Measurements from ENCODE around the gene TBC1D2B. TPM values are rescaled to one million over a fixed set of nuclear protein-coding genes. Genes with fewer than 3 reads are reported as not detected.
"Not testable (repeated sequence)": the region's sequence is repeated elsewhere in the genome, so short reads cannot be mapped to it uniquely, and the experiment has no call there.

Gene TBC1D2B
- total RNA-seq, 2 donors from 2014 or later, result 86.1 to 109 TPM

GRCh38 chr15:78004222-78004727, 73.2 kb downstream of the TBC1D2B start:
- no peaks in the 10 kb centered on the region for H3K9me3 Mint-ChIP-seq
- ATAC-seq (replicated peaks), result peak; percentile 71
- H3K36me3 Mint-ChIP-seq (ENCODE audit: low read depth), result peaks cover 88% of the 10 kb centered on the region
- no peaks in the 10 kb centered on the region for H3K27me3 Mint-ChIP-seq
- peaks cover 35% of the 10 kb centered on the region for H3K4me1 Mint-ChIP-seq
- peak overlapping the region; percentile 87 for H3K27ac Mint-ChIP-seq
- peak overlapping the region; percentile 13 for H3K4me3 Mint-ChIP-seq

GRCh38 chr15:78003539-78004008, 73.9 kb downstream of the TBC1D2B start:
- no peak overlapping the region for H3K4me3 Mint-ChIP-seq
- H3K36me3 Mint-ChIP-seq (ENCODE audit: low read depth), result peaks cover 88% of the 10 kb centered on the region

GRCh38 chr15:78002996-78003395, 74.5 kb downstream of the TBC1D2B start:
- peak overlapping the region; percentile 80 for H3K27ac Mint-ChIP-seq
- no peaks in the 10 kb centered on the region for H3K9me3 Mint-ChIP-seq
- H3K4me1 Mint-ChIP-seq, result peaks cover 35% of the 10 kb centered on the region
- H3K4me3 Mint-ChIP-seq, result no peak overlapping the region
- H3K36me3 Mint-ChIP-seq (ENCODE audit: low read depth), result peaks cover 90% of the 10 kb centered on the region
- no peaks in the 10 kb centered on the region for H3K27me3 Mint-ChIP-seq
- no peak for ATAC-seq (replicated peaks)

More at GRCh38 chr15:78003539-78004008, 73.9 kb downstream of the TBC1D2B start:
- Mint-ChIP-seq H3K9me3 (no peaks in the 10 kb centered on the region), H3K27me3 (no peaks in the 10 kb centered on the region), H3K27ac (peak overlapping the region; percentile 80), H3K4me1 (peaks cover 35% of the 10 kb centered on the region)
- ATAC-seq (replicated peaks), result no peak

- H3K4me3 Mint-ChIP-seq, result no peak overlapping the region
- H3K36me3 Mint-ChIP-seq (ENCODE audit: low read depth), result peaks cover 89% of the 10 kb centered on the region
- peaks cover 26% of the 10 kb centered on the region for H3K4me1 Mint-ChIP-seq
- peak overlapping the region; percentile 80 for H3K27ac Mint-ChIP-seq
- no peak for ATAC-seq (replicated peaks)
- no peaks in the 10 kb centered on the region for H3K9me3 Mint-ChIP-seq
- H3K27me3 Mint-ChIP-seq, result no peaks in the 10 kb centered on the region
Observed at GRCh38 chr15:78001656-78002055, 75.9 kb downstream of the TBC1D2B start.

GRCh38 chr15:78000927-78001249, 76.6 kb downstream of the TBC1D2B start:
- Mint-ChIP-seq H3K4me1 (peaks cover 21% of the 10 kb centered on the region), H3K4me3 (no peak overlapping the region), H3K36me3 (ENCODE audit: low read depth) (peaks cover 86% of the 10 kb centered on the region), H3K27me3 (no peaks in the 10 kb centered on the region), H3K27ac (peak overlapping the region; percentile 80), H3K9me3 (no peaks in the 10 kb centered on the region)
- no peak for ATAC-seq (replicated peaks)

- peaks cover 80% of the 10 kb centered on the region for H3K36me3 Mint-ChIP-seq (ENCODE audit: low read depth)
- no peaks in the 10 kb centered on the region for H3K9me3 Mint-ChIP-seq
- H3K27ac Mint-ChIP-seq, result peak overlapping the region; percentile 80
- peaks cover 15% of the 10 kb centered on the region for H3K4me1 Mint-ChIP-seq
- no peaks in the 10 kb centered on the region for H3K27me3 Mint-ChIP-seq
- ATAC-seq (replicated peaks), result peak; percentile 90
- H3K4me3 Mint-ChIP-seq, result no peak overlapping the region
Observed at GRCh38 chr15:78000091-78000926, 77.2 kb downstream of the TBC1D2B start.

- no peaks in the 10 kb centered on the region for H3K9me3 Mint-ChIP-seq
- peaks cover 73% of the 10 kb centered on the region for H3K36me3 Mint-ChIP-seq (ENCODE audit: low read depth)
- no peak for ATAC-seq (replicated peaks)
- H3K4me3 Mint-ChIP-seq, result no peak overlapping the region
- H3K27ac Mint-ChIP-seq, result no peak overlapping the region
- H3K27me3 Mint-ChIP-seq, result no peaks in the 10 kb centered on the region
- H3K4me1 Mint-ChIP-seq, result peaks cover 14% of the 10 kb centered on the region
Observed at GRCh38 chr15:77999486-77999885, 78.0 kb downstream of the TBC1D2B start.

- peaks cover 14% of the 10 kb centered on the region for H3K4me1 Mint-ChIP-seq
- ATAC-seq (replicated peaks), result no peak
- H3K27ac Mint-ChIP-seq, result no peak overlapping the region
- H3K4me3 Mint-ChIP-seq, result no peak overlapping the region
- no peaks in the 10 kb centered on the region for H3K9me3 Mint-ChIP-seq
- no peaks in the 10 kb centered on the region for H3K27me3 Mint-ChIP-seq
- H3K36me3 Mint-ChIP-seq (ENCODE audit: low read depth), result peaks cover 65% of the 10 kb centered on the region
Observed at GRCh38 chr15:77998592-77998991, 78.9 kb downstream of the TBC1D2B start.

- peaks cover 59% of the 10 kb centered on the region for H3K36me3 Mint-ChIP-seq (ENCODE audit: low read depth)
- peaks cover 12% of the 10 kb centered on the region for H3K4me1 Mint-ChIP-seq
- ATAC-seq (replicated peaks); H3K4me3 Mint-ChIP-seq; H3K27ac Mint-ChIP-seq; H3K27me3 Mint-ChIP-seq; H3K9me3 Mint-ChIP-seq: not testable (repeated sequence)
Observed at GRCh38 chr15:77997761-77998554, 79.6 kb downstream of the TBC1D2B start.

- not testable (repeated sequence) for H3K27ac Mint-ChIP-seq; ATAC-seq (replicated peaks)
- peaks cover 10% of the 10 kb centered on the region for H3K4me1 Mint-ChIP-seq
Observed at GRCh38 chr15:77997221-77997620, 80.3 kb downstream of the TBC1D2B start.

GRCh38 chr15:77996713-77997171, 80.8 kb downstream of the TBC1D2B start:
- not testable (repeated sequence) for H3K4me3 Mint-ChIP-seq; H3K27me3 Mint-ChIP-seq; ATAC-seq (replicated peaks); H3K9me3 Mint-ChIP-seq; H3K27ac Mint-ChIP-seq
- Mint-ChIP-seq H3K36me3 (ENCODE audit: low read depth) (peaks cover 47% of the 10 kb centered on the region), H3K4me1 (peaks cover 10% of the 10 kb centered on the region)

More at GRCh38 chr15:77997221-77997620, 80.3 kb downstream of the TBC1D2B start:
- H3K36me3 Mint-ChIP-seq (ENCODE audit: low read depth), result peaks cover 52% of the 10 kb centered on the region
- H3K27me3 Mint-ChIP-seq, H3K4me3 Mint-ChIP-seq, H3K9me3 Mint-ChIP-seq: not testable (repeated sequence)

- H3K27me3 Mint-ChIP-seq; H3K9me3 Mint-ChIP-seq; H3K27ac Mint-ChIP-seq; ATAC-seq (replicated peaks); H3K4me3 Mint-ChIP-seq: not testable (repeated sequence)
- H3K4me1 Mint-ChIP-seq, result peaks cover 10% of the 10 kb centered on the region
- H3K36me3 Mint-ChIP-seq (ENCODE audit: low read depth), result peaks cover 42% of the 10 kb centered on the region
Observed at GRCh38 chr15:77996226-77996625, 81.3 kb downstream of the TBC1D2B start.

GRCh38 chr15:77995537-77995918, 82.0 kb downstream of the TBC1D2B start:
- H3K4me1 Mint-ChIP-seq, H3K4me3 Mint-ChIP-seq, H3K27me3 Mint-ChIP-seq: not testable (repeated sequence)

GRCh38 chr15:77994893-77995536, 82.5 kb downstream of the TBC1D2B start:
- not testable (repeated sequence) for H3K27ac Mint-ChIP-seq; H3K4me1 Mint-ChIP-seq; H3K27me3 Mint-ChIP-seq; ATAC-seq (replicated peaks); H3K4me3 Mint-ChIP-seq; H3K9me3 Mint-ChIP-seq
- H3K36me3 Mint-ChIP-seq (ENCODE audit: low read depth), result peaks cover 30% of the 10 kb centered on the region

More at GRCh38 chr15:77995537-77995918, 82.0 kb downstream of the TBC1D2B start:
- not testable (repeated sequence) for ATAC-seq (replicated peaks); H3K9me3 Mint-ChIP-seq; H3K27ac Mint-ChIP-seq
- H3K36me3 Mint-ChIP-seq (ENCODE audit: low read depth), result peaks cover 35% of the 10 kb centered on the region
